ENCODE data around the gene TRIM21.
"Not testable (repeated sequence)": the region's sequence is repeated elsewhere in the genome, so short reads cannot be mapped to it uniquely, and the experiment has no call there.

Gene TRIM21

DNA sequence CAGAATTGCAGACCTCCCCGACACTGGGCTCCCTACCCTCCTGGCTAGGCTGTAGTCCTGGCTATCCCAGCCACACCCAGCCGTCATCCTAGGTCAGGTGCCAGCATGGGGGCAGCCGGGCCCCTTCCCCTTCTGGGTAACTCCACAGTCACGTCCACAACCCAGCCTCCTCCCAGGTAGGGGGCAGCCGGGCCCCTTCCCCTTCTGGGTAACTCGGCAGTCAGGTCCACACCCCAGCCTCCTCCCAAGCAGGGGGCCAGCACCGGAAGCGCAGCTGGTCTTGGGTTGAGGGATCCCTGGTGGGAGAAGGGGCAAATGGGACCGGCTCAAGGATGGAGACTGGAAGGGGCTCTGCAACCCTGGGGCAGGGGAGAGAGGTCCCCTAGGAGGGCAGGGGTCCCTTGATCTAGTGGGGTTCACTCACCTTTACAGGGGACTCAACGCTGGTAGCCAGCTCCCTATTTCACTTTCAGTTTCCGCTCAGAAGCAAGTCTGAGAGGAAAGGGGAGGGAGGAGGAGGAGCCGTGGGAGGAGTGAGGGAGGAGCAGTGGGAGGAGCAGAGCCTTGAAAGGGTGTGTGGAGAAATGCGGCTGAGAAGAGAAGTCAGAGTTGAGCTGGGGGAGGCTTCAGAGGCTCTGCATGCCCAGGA, at the start of gene TRIM21:
TSS of gene TRIM21 (minus strand) at position 494 of the 649 bp plus-strand sequence. CDS start 3,293 bp downstream, outside the sequence.
- Histone ChIP-seq H3K36me3 (ENCODE audit: control insufficient read depth in 1 of 2, insufficient read depth in 2 of 2, low read length in 2 of 2) (peaks cover 20% of the 10 kb centered on the region in 2 donors), H3K4me1 (ENCODE audit: control insufficient read depth in 1 of 2, insufficient read depth in 2 of 2, low read length in 2 of 2) (peaks cover 3 to 5% of the 10 kb centered on the region in 2 donors), H3K9me3 (ENCODE audit: control insufficient read depth in 1 of 2, low read length in 2 of 2) (no peaks in the 10 kb centered on the region), H3K4me3 (ENCODE audit: low read depth in 1 of 2, low read length in 2 of 2) (peak within 1 kb of the TSS; percentile 75 to 90), H3K27me3 (ENCODE audit: low read depth, low read length) (no peaks in the 10 kb centered on the region), H3K27ac (ENCODE audit: low read length) (peak within 1 kb of the TSS; percentile 91)

DNA sequence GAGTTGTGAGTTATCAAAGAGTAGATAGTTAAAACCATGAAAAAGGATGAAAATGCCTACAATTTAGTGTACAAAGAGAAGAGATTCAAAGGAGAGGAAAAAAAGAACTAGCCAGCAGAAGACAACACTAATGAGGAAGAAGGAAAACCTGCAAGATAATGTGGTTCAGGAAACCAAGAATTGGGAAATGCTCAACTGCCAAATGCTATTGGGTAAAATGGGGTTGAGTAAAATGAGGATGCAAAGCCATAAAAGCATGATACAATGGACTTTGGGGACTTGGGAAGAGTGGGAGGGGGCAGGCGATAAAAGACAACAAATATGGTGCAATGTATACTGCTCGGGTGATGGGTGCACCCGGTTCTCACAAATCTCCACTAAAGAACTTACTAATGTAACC, 48.0 kb upstream of the TRIM21 start:
- Histone ChIP-seq H3K4me1 (ENCODE audit: control insufficient read depth in 1 of 2, insufficient read depth in 2 of 2, low read length in 2 of 2) (no peaks in the 10 kb centered on the region), H3K27ac (ENCODE audit: low read length) (no peak overlapping the region), H3K27me3 (ENCODE audit: low read depth, low read length) (no peaks in the 10 kb centered on the region), H3K4me3 (ENCODE audit: low read depth in 1 of 2, low read length in 2 of 2) (no peak overlapping the region), H3K36me3 (ENCODE audit: control insufficient read depth in 1 of 2, insufficient read depth in 2 of 2, low read length in 2 of 2) (no peaks in the 10 kb centered on the region), H3K9me3 (ENCODE audit: control insufficient read depth in 1 of 2, low read length in 2 of 2) (no peaks in the 10 kb centered on the region)

DNA sequence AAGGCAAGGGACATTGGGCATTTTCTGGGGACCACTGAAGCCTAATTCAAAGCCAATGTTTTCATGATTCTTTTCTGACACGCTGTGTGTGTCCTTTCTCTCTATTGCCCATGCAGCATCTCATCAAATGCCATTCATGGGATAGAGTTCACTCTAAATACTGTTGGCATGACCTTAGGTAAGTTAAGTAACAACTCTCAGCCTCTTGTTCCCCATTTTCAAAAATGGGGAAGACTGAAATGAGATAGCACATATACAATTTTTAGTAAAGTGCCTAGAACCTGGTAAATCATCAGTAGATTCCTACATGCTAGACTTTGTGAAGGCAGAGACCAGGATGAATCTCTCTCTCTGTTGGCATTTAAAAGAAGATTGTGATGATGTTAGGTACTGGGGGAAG, 42.9 kb upstream of the TRIM21 start:
- Histone ChIP-seq H3K9me3 (ENCODE audit: control insufficient read depth in 1 of 2, low read length in 2 of 2) (no peaks in the 10 kb centered on the region), H3K36me3 (ENCODE audit: control insufficient read depth in 1 of 2, insufficient read depth in 2 of 2, low read length in 2 of 2) (no peaks in the 10 kb centered on the region), H3K4me1 (ENCODE audit: control insufficient read depth in 1 of 2, insufficient read depth in 2 of 2, low read length in 2 of 2) (no peaks in the 10 kb centered on the region), H3K27me3 (ENCODE audit: low read depth, low read length) (no peaks in the 10 kb centered on the region), H3K4me3 (ENCODE audit: low read depth in 1 of 2, low read length in 2 of 2) (no peak overlapping the region), H3K27ac (ENCODE audit: low read length) (no peak overlapping the region)

- no peaks in the 10 kb centered on the region for H3K27me3 ChIP-seq (ENCODE audit: low read depth, low read length)
- no peaks in the 10 kb centered on the region for H3K4me1 ChIP-seq (ENCODE audit: control insufficient read depth in 1 of 2, insufficient read depth in 2 of 2, low read length in 2 of 2)
- no peak overlapping the region for H3K4me3 ChIP-seq (ENCODE audit: low read depth in 1 of 2, low read length in 2 of 2)
- no peak overlapping the region for H3K27ac ChIP-seq (ENCODE audit: low read length)
- no peaks in the 10 kb centered on the region for H3K9me3 ChIP-seq (ENCODE audit: control insufficient read depth in 1 of 2, low read length in 2 of 2)
- H3K36me3 ChIP-seq (ENCODE audit: control insufficient read depth in 1 of 2, insufficient read depth in 2 of 2, low read length in 2 of 2): no peaks in the 10 kb centered on the region
Observed at GRCh38 chr11:4433856-4434255, 40.4 kb upstream of the TRIM21 start.

GRCh38 chr11:4430051-4430450, 36.5 kb upstream of the TRIM21 start:
- H3K27me3 ChIP-seq (ENCODE audit: low read depth, low read length): no peaks in the 10 kb centered on the region
- no peak overlapping the region for H3K4me3 ChIP-seq (ENCODE audit: low read depth in 1 of 2, low read length in 2 of 2)
- H3K4me1 ChIP-seq (ENCODE audit: control insufficient read depth in 1 of 2, insufficient read depth in 2 of 2, low read length in 2 of 2): no peaks in the 10 kb centered on the region
- H3K36me3 ChIP-seq (ENCODE audit: control insufficient read depth in 1 of 2, insufficient read depth in 2 of 2, low read length in 2 of 2): no peaks in the 10 kb centered on the region
- H3K9me3 ChIP-seq (ENCODE audit: control insufficient read depth in 1 of 2, low read length in 2 of 2): no peaks in the 10 kb centered on the region
- no peak overlapping the region for H3K27ac ChIP-seq (ENCODE audit: low read length)

- Histone ChIP-seq H3K4me1 (ENCODE audit: control insufficient read depth in 1 of 2, insufficient read depth in 2 of 2, low read length in 2 of 2) (no peaks in the 10 kb centered on the region), H3K9me3 (ENCODE audit: control insufficient read depth in 1 of 2, low read length in 2 of 2) (no peaks in the 10 kb centered on the region), H3K27ac (ENCODE audit: low read length) (no peak overlapping the region), H3K4me3 (ENCODE audit: low read depth in 1 of 2, low read length in 2 of 2) (no peak overlapping the region), H3K27me3 (ENCODE audit: low read depth, low read length) (no peaks in the 10 kb centered on the region), H3K36me3 (ENCODE audit: control insufficient read depth in 1 of 2, insufficient read depth in 2 of 2, low read length in 2 of 2) (no peaks in the 10 kb centered on the region)
Observed at GRCh38 chr11:4418403-4418802, 24.9 kb upstream of the TRIM21 start.

DNA sequence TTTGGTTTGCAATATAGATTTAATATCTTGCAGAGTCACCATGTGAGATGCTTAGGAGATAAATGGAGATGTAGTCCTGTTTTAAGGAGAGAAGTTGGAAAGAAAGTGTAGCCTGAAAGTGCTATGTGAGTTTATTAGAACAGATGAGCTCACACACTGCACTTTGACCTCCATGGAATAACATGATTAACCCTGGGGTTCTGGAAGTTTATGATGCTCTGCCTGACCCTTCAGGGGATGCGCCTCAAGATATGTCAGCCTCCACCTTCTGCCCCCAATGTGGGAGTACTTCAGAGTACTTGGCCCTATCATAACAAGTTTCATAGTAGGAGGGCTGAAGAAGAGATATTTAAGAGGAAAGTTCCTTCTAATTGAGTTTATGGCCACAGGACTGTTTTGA, 23.3 kb upstream of the TRIM21 start:
- Histone ChIP-seq H3K9me3 (ENCODE audit: control insufficient read depth in 1 of 2, low read length in 2 of 2) (no peaks in the 10 kb centered on the region), H3K4me1 (ENCODE audit: control insufficient read depth in 1 of 2, insufficient read depth in 2 of 2, low read length in 2 of 2) (no peaks in the 10 kb centered on the region), H3K36me3 (ENCODE audit: control insufficient read depth in 1 of 2, insufficient read depth in 2 of 2, low read length in 2 of 2) (no peaks in the 10 kb centered on the region), H3K27me3 (ENCODE audit: low read depth, low read length) (no peaks in the 10 kb centered on the region), H3K27ac (ENCODE audit: low read length) (no peak overlapping the region), H3K4me3 (ENCODE audit: low read depth in 1 of 2, low read length in 2 of 2) (no peak overlapping the region)

DNA sequence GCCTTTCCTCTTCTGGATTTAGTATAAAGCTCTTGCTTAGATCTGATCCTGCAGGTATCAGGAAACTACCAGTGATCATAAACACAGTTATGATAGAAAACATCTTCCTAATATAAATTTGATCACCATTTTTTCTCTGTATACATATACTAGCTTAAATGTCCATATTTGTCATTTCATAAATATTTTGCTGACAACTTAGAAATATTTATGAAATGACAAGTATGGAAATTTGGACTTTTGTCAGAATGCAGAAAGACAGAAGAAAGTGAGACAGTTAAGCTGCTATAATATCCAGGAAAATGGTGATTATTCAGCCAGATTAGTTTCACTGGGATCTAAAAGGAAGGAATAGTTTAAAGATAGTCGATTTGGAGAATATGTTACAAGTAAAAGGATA, 22.8 kb upstream of the TRIM21 start:
- Histone ChIP-seq H3K36me3 (ENCODE audit: control insufficient read depth in 1 of 2, insufficient read depth in 2 of 2, low read length in 2 of 2) (no peaks in the 10 kb centered on the region), H3K27me3 (ENCODE audit: low read depth, low read length) (no peaks in the 10 kb centered on the region), H3K4me1 (ENCODE audit: control insufficient read depth in 1 of 2, insufficient read depth in 2 of 2, low read length in 2 of 2) (no peaks in the 10 kb centered on the region)

DNA sequence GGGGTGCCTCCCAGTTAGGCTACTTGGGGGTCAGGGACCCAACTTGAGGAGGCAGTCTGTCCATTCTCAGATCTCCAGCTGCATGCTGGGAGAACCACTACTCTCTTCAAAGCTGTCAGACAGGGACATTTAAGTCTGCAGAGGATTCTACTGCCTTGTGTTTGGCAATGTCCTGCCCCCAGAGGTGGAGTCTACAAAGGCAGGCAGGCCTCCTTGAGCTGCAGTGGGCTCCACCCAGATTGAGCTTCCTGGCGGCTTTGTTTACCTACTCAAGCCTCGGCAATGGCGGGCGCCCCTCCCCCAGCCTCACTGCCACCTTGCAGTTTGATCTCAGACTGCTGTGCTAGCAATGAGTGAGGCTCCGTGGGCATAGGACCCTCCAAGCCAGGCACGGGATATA, 12.7 kb upstream of the TRIM21 start:
- not testable (repeated sequence) for H3K27me3 ChIP-seq (ENCODE audit: low read depth, low read length); H3K4me1 ChIP-seq (ENCODE audit: control insufficient read depth in 1 of 2, insufficient read depth in 2 of 2, low read length in 2 of 2); H3K4me3 ChIP-seq (ENCODE audit: low read depth in 1 of 2, low read length in 2 of 2); H3K27ac ChIP-seq (ENCODE audit: low read length); H3K36me3 ChIP-seq (ENCODE audit: control insufficient read depth in 1 of 2, insufficient read depth in 2 of 2, low read length in 2 of 2); H3K9me3 ChIP-seq (ENCODE audit: control insufficient read depth in 1 of 2, low read length in 2 of 2)

More for the DNA sequence above, 22.8 kb upstream of the TRIM21 start:
- Histone ChIP-seq H3K4me3 (ENCODE audit: low read depth in 1 of 2, low read length in 2 of 2) (no peak overlapping the region), H3K27ac (ENCODE audit: low read length) (no peak overlapping the region), H3K9me3 (ENCODE audit: control insufficient read depth in 1 of 2, low read length in 2 of 2) (no peaks in the 10 kb centered on the region)

DNA sequence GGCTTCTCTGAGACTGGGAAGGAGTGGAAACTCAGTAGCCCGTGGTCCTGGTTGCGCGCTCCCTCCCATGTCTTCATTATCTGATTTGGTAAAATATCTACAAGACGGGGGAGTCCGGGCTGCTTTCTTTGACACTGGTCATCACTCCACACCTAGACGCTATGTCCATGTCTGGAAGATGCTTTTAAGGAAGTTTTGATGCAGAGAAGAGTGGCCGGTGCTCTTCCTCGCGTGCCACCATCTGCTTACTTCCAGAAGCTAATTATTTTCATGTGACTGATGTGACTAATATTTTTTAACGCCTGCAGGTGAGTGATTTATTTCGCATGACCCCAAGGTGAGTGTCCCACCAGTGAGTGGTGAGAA, 339 bp upstream of the TRIM21 start:
- peak overlapping the region; percentile 75 to 90 for H3K4me3 ChIP-seq (ENCODE audit: low read depth in 1 of 2, low read length in 2 of 2)
- no peak overlapping the region for H3K27ac ChIP-seq (ENCODE audit: low read length)

DNA sequence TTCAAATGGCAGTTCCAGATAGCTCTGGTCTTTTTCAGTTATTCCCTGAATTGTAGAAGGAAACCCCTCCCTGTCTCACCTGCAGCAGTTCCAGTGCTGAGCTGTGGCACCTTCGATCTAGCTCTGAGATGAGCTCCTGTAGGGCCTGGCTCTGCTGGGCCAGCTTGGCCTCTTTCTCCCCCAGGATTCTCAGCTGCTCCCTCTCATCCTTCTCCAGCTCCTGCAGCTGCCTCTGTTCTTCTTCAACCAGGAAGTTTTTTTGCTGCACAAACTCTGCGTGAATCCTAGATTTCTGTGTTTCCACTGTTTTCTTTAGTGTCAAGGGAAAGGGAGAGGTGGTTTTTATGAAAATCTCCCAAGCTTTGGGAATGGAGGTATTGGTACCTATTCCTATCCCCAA, 5.3 kb downstream of the TRIM21 start:
- Histone ChIP-seq H3K27me3 (ENCODE audit: low read depth, low read length) (no peaks in the 10 kb centered on the region), H3K4me3 (ENCODE audit: low read depth in 1 of 2, low read length in 2 of 2) (no peak overlapping the region), H3K9me3 (ENCODE audit: control insufficient read depth in 1 of 2, low read length in 2 of 2) (no peaks in the 10 kb centered on the region), H3K27ac (ENCODE audit: low read length) (no peak overlapping the region), H3K36me3 (ENCODE audit: control insufficient read depth in 1 of 2, insufficient read depth in 2 of 2, low read length in 2 of 2) (peaks cover 51 to 67% of the 10 kb centered on the region in 2 donors), H3K4me1 (ENCODE audit: control insufficient read depth in 1 of 2, insufficient read depth in 2 of 2, low read length in 2 of 2) (peaks cover 3 to 5% of the 10 kb centered on the region in 2 donors)

More for the DNA sequence above, 339 bp upstream of the TRIM21 start:
- peaks cover 15% of the 10 kb centered on the region in 2 donors for H3K36me3 ChIP-seq (ENCODE audit: control insufficient read depth in 1 of 2, insufficient read depth in 2 of 2, low read length in 2 of 2)
- H3K9me3 ChIP-seq (ENCODE audit: control insufficient read depth in 1 of 2, low read length in 2 of 2): no peaks in the 10 kb centered on the region
- H3K4me1 ChIP-seq (ENCODE audit: control insufficient read depth in 1 of 2, insufficient read depth in 2 of 2, low read length in 2 of 2): peaks cover 3 to 5% of the 10 kb centered on the region in 2 donors
- H3K27me3 ChIP-seq (ENCODE audit: low read depth, low read length): no peaks in the 10 kb centered on the region

Data from muscle layer of duodenum (tissue), 2 donors.